H9 (cell line): ENCODE results near the gene LSM3. TPM values are rescaled to one million over a fixed set of nuclear protein-coding genes. Genes with fewer than 3 reads are reported as not detected.

Experiments used
- DNase-seq: peaks from one replicate; pipeline ENCODE4 v3.0.0-alpha.2; 2017
- H2AFZ ChIP-seq: one replicate; pipeline ENCODE4 v1.6.1; 2013; ENCODE audit warnings: mild to moderate bottlenecking, low read length, control low read depth, moderate library complexity
- H2AK5ac ChIP-seq: 2 replicates; pipeline ENCODE4 v1.6.1; 2013; ENCODE audit warnings: low read length, control low read depth, mixed read lengths; ENCODE audit not compliant: insufficient read length
- H2BK120ac ChIP-seq: one replicate; pipeline ENCODE4 v1.6.1; 2013; ENCODE audit warnings: low read depth, mild to moderate bottlenecking, low read length, control low read depth, inconsistent platforms; ENCODE audit not compliant: poor library complexity, severe bottlenecking
- H2BK12ac ChIP-seq: 2 replicates; pipeline ENCODE4 v1.6.1; 2013; ENCODE audit warnings: low read length, control low read depth, mixed read lengths, low read depth; ENCODE audit not compliant: insufficient read length
- H2BK15ac ChIP-seq: 2 replicates; pipeline ENCODE4 v1.6.1; 2013; ENCODE audit warnings: low read depth, low read length, control low read depth
- H2BK20ac ChIP-seq: one replicate; pipeline ENCODE4 v1.6.1; 2013; ENCODE audit warnings: low read depth, mild to moderate bottlenecking, low read length, control low read depth, inconsistent platforms; ENCODE audit not compliant: poor library complexity, severe bottlenecking
- H2BK5ac ChIP-seq: 2 replicates; pipeline ENCODE4 v1.6.1; 2013; ENCODE audit warnings: low read length, control low read depth, mixed read lengths; ENCODE audit not compliant: insufficient read length
- H3K14ac ChIP-seq: 2 replicates; pipeline ENCODE4 v1.6.1; 2013; ENCODE audit warnings: low read length, control low read depth; ENCODE audit not compliant: insufficient read depth
- H3K18ac ChIP-seq: 2 replicates; pipeline ENCODE4 v1.6.1; 2013; ENCODE audit warnings: low read depth, mild to moderate bottlenecking, mixed read lengths, low read length, control low read depth; ENCODE audit not compliant: insufficient read length
- H3K23ac ChIP-seq: 2 replicates; pipeline ENCODE4 v1.6.1; 2013; ENCODE audit warnings: low read length, control low read depth, mixed read lengths, low read depth; ENCODE audit not compliant: insufficient read length
- H3K23me2 ChIP-seq: 2 replicates; pipeline ENCODE4 v1.6.1; 2013; ENCODE audit warnings: low read depth, mild to moderate bottlenecking, mixed read lengths, low read length, control low read depth; ENCODE audit not compliant: insufficient read length, poor library complexity, severe bottlenecking
- H3K27ac ChIP-seq: 2 replicates; pipeline ENCODE4 v1.5.1; 2013; ENCODE audit warnings: low read length, control low read depth, mixed read lengths, low read depth; ENCODE audit not compliant: insufficient read length
- H3K27me3 ChIP-seq: 2 replicates; pipeline ENCODE4 v1.6.1; 2013; ENCODE audit warnings: low read length, control low read depth, inconsistent platforms; ENCODE audit not compliant: insufficient read depth
- H3K4ac ChIP-seq: 2 replicates; pipeline ENCODE4 v1.6.1; 2013; ENCODE audit warnings: low read depth, mild to moderate bottlenecking, control low read depth, inconsistent platforms, low read length, moderate library complexity
- H3K4me1 ChIP-seq: 2 replicates; pipeline ENCODE4 v1.6.1; 2013; ENCODE audit warnings: low read length, control low read depth, inconsistent platforms; ENCODE audit not compliant: insufficient read depth
- H3K4me2 ChIP-seq: 2 replicates; pipeline ENCODE4 v1.6.1; 2013; ENCODE audit warnings: low read length, control low read depth, mixed read lengths; ENCODE audit not compliant: insufficient read length, insufficient read depth
- H3K56ac ChIP-seq: 2 replicates; pipeline ENCODE4 v1.6.1; 2013; ENCODE audit warnings: low read depth, mild to moderate bottlenecking, mixed read lengths, low read length, control low read depth; ENCODE audit not compliant: insufficient read length
- H3K79me1 ChIP-seq: 2 replicates; pipeline ENCODE4 v1.6.1; 2013; ENCODE audit warnings: low read depth, mild to moderate bottlenecking, moderate library complexity, low read length, control low read depth, inconsistent platforms; ENCODE audit not compliant: insufficient read depth, poor library complexity, severe bottlenecking
- H3K79me2 ChIP-seq: 2 replicates; pipeline ENCODE4 v1.6.1; 2013; ENCODE audit warnings: low read length, control low read depth, inconsistent platforms; ENCODE audit not compliant: insufficient read depth
- H3K9ac ChIP-seq: 2 replicates; pipeline ENCODE4 v1.6.1; 2013; ENCODE audit warnings: low read length, control low read depth, mixed read lengths; ENCODE audit not compliant: insufficient read length; ENCODE audit errors: extremely low read depth
- H3K9me3 ChIP-seq: one replicate; pipeline ENCODE4 v1.6.1; 2013; ENCODE audit warnings: low read depth, low read length, inconsistent platforms; ENCODE audit not compliant: control insufficient read depth
- H3T11ph ChIP-seq: one replicate; pipeline ENCODE4 v1.6.1; 2013; ENCODE audit warnings: mild to moderate bottlenecking, low read length, control low read depth, inconsistent platforms
- H4K20me1 ChIP-seq: one replicate; pipeline ENCODE4 v1.6.1; 2013; ENCODE audit not compliant: control insufficient read depth, insufficient read length, insufficient read depth
- H4K5ac ChIP-seq: 2 replicates; pipeline ENCODE4 v1.6.1; 2013; ENCODE audit warnings: low read depth, mild to moderate bottlenecking, mixed read lengths, low read length, control low read depth; ENCODE audit not compliant: insufficient read length
- H4K8ac ChIP-seq: replicated peaks from 2 replicates; pipeline ENCODE4 v1.6.1; 2013; ENCODE audit warnings: low read length, control low read depth, mixed read lengths, low read depth; ENCODE audit not compliant: insufficient read length
- H4K91ac ChIP-seq: 2 replicates; pipeline ENCODE4 v1.6.1; 2013; ENCODE audit warnings: low read depth, mild to moderate bottlenecking, moderate library complexity, mixed read lengths, low read length, control low read depth; ENCODE audit not compliant: insufficient read length
- H3K27ac Mint-ChIP-seq, 3 experiments: 2 replicates in 2 of 3; 3 replicates in 1 of 3; pipeline ENCODE4 v1.8.0; 2020 to 2021; ENCODE audit warnings: mixed read lengths in 3 of 3, mild to moderate bottlenecking in 1 of 3, moderate library complexity in 1 of 3
- H3K27me3 Mint-ChIP-seq: 2 replicates; pipeline ENCODE4 v1.8.0; 2021; ENCODE audit warnings: low read depth, mild to moderate bottlenecking, moderate library complexity, mixed read lengths
- H3K36me3 Mint-ChIP-seq, 3 experiments: 2 replicates in 2 of 3; 3 replicates in 1 of 3; pipeline ENCODE4 v1.8.0; 2020 to 2021; ENCODE audit warnings: low read depth in 3 of 3, mixed read lengths in 3 of 3; ENCODE audit not compliant: insufficient read depth in 1 of 3
- H3K4me1 Mint-ChIP-seq, 2 experiments: 2 replicates each; pipeline ENCODE4 v1.8.0; 2020; ENCODE audit warnings: mixed read lengths in 2 of 2
- H3K4me3 Mint-ChIP-seq, 2 experiments: 2 replicates in 1 of 2; 3 replicates in 1 of 2; pipeline ENCODE4 v1.8.0; 2020 to 2021; ENCODE audit warnings: mild to moderate bottlenecking in 2 of 2, mixed read lengths in 2 of 2, moderate library complexity in 1 of 2
- H3K9me3 Mint-ChIP-seq, 2 experiments: 2 replicates in 1 of 2; 3 replicates in 1 of 2; pipeline ENCODE4 v1.8.0; 2020; ENCODE audit warnings: mild to moderate bottlenecking in 2 of 2, mixed read lengths in 2 of 2, moderate library complexity in 1 of 2
- WGBS: extraction: QIAGEN DNeasy Blood & Tissue Kit; methylation state at CpG from one replicate; pipeline ENCODE4 v1.1.7; 2013; ENCODE audit warnings: missing lambda C conversion rate, low lambda C conversion rate, mixed read lengths; ENCODE audit not compliant: insufficient read length; ENCODE audit errors: extremely low coverage; 5-methylcytosine and 5-hydroxymethylcytosine counted together
- total RNA-seq: library from RNA; stranded (reverse); gene quantifications from 2 replicates; pipeline ENCODE4 v1.2.1, GENCODE V29; 2021
- TF ChIP-seq, protein P1 (sequence below): fragments of 200-600 bp; sonication (generic); conservative IDR thresholded peaks from 3 replicates; pipeline ENCODE4 v1.8.0; 2021; ENCODE audit warnings: antibody characterized with exemption, mild to moderate bottlenecking

LSM3 gene
- total RNA-seq, 1 experiment from 2014 or later: 24.4 TPM

- Histone ChIP-seq H3K27ac (no peak overlapping the region), H2AFZ (no peak overlapping the region), H3K14ac (no peak overlapping the region), H3K56ac (no peak overlapping the region), H3K27me3 (no peaks in the 10 kb centered on the region), H4K20me1 (no peaks in the 10 kb centered on the region), H2BK5ac (no peak overlapping the region), H3K4me1 (no peaks in the 10 kb centered on the region), H4K5ac (no peak overlapping the region), H3K4ac (no peak overlapping the region), H3K18ac (no peak overlapping the region), H2AK5ac (no peak overlapping the region), H2BK15ac (no peak overlapping the region), H3K23me2 (no peaks in the 10 kb centered on the region), H2BK120ac (no peak overlapping the region), H4K8ac (no peak overlapping the region), H3K9me3 (no peaks in the 10 kb centered on the region), H3T11ph (no peak overlapping the region), H4K91ac (no peak overlapping the region), H3K9ac (no peak overlapping the region), H3K4me2 (no peak overlapping the region), H3K23ac (no peak overlapping the region), H2BK12ac (no peak overlapping the region), H3K79me1 (no peaks in the 10 kb centered on the region), H3K79me2 (no peaks in the 10 kb centered on the region), H2BK20ac (no peak overlapping the region)
- H3K4me3 Mint-ChIP-seq: no peak overlapping the region
- no peaks in the 10 kb centered on the region for H3K4me1 Mint-ChIP-seq
- H3K9me3 Mint-ChIP-seq: peaks cover 5 to 16% of the 10 kb centered on the region in 2 experiments; a peak in 4 of 5 replicates
- TF ChIP-seq, protein P1, sequence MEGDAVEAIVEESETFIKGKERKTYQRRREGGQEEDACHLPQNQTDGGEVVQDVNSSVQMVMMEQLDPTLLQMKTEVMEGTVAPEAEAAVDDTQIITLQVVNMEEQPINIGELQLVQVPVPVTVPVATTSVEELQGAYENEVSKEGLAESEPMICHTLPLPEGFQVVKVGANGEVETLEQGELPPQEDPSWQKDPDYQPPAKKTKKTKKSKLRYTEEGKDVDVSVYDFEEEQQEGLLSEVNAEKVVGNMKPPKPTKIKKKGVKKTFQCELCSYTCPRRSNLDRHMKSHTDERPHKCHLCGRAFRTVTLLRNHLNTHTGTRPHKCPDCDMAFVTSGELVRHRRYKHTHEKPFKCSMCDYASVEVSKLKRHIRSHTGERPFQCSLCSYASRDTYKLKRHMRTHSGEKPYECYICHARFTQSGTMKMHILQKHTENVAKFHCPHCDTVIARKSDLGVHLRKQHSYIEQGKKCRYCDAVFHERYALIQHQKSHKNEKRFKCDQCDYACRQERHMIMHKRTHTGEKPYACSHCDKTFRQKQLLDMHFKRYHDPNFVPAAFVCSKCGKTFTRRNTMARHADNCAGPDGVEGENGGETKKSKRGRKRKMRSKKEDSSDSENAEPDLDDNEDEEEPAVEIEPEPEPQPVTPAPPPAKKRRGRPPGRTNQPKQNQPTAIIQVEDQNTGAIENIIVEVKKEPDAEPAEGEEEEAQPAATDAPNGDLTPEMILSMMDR: no peak
- no peaks in the 10 kb centered on the region for H3K27me3 Mint-ChIP-seq
- H3K27ac Mint-ChIP-seq: no peak overlapping the region
- WGBS: no CpG with 5 or more reads among the region's 2 CpGs
- no peak for DNase-seq
- peaks cover 72 to 100% (median 98%) of the 10 kb centered on the region in 3 experiments for H3K36me3 Mint-ChIP-seq
Measured at GRCh38 chr3:14162178-14162577, 16.4 kb upstream of the LSM3 start.
